Breast epithelium (tissue), 4 donors: ENCODE results near the gene RALGPS1. TPM values are rescaled to one million over a fixed set of nuclear protein-coding genes. Genes with fewer than 3 reads are reported as not detected.

ENCODE experiments used
- DNase-seq, 2 donors: peaks; one replicate each; pipeline ENCODE4 v3.0.0-alpha.2; 2019; ENCODE audit warnings: low spot score in 2 of 2
- H3K27ac ChIP-seq, 2 donors: fragments of 200-600 bp; sonication (generic) in 1 of 2; one replicate each; pipeline ENCODE4 v1.5.1; 2016 to 2019; ENCODE audit warnings: mild to moderate bottlenecking in 1 of 2
- H3K27me3 ChIP-seq, 2 donors: fragments of 200-600 bp; sonication (generic) in 1 of 2; one replicate each; pipeline versions ENCODE4 v1.5.1 to v1.6.0; 2017 to 2019; ENCODE audit warnings: control low read depth in 1 of 2, mild to moderate bottlenecking in 1 of 2
- H3K36me3 ChIP-seq: fragments of 200-600 bp; one replicate; pipeline ENCODE4 v1.5.1; 2019
- H3K4me1 ChIP-seq, 2 donors: fragments of 200-600 bp; sonication (generic); one replicate each; pipeline ENCODE4 v1.5.1; 2016 to 2019; ENCODE audit warnings: control low read depth in 1 of 2
- H3K4me3 ChIP-seq, 3 donors: fragments of 200-600 bp; sonication (generic); 1 replicate in 2 of 3; 2 replicates in 1 of 3; pipeline ENCODE4 v1.5.1; 2016 to 2019; ENCODE audit warnings: mild to moderate bottlenecking in 3 of 3, moderate library complexity in 2 of 3
- H3K9me3 ChIP-seq, 2 donors: fragments of 200-600 bp; sonication (generic) in 1 of 2; one replicate each; pipeline ENCODE4 v1.5.1; 2016 to 2019; ENCODE audit warnings: control low read depth in 1 of 2
- CTCF ChIP-seq, 3 donors: fragments of 450-650 bp; IDR thresholded peaks; one replicate each; pipeline ENCODE4 v1.5.1; 2016 to 2017; ENCODE audit warnings: antibody characterized with exemption in 3 of 3, mild to moderate bottlenecking in 3 of 3, moderate library complexity in 3 of 3
- POLR2A ChIP-seq: fragments of 450-650 bp; IDR thresholded peaks from one replicate; pipeline ENCODE4 v1.6.1; 2016; ENCODE audit warnings: antibody characterized with exemption, mild to moderate bottlenecking, moderate library complexity
- POLR2AphosphoS5 ChIP-seq, 3 donors: sonication (generic); formaldehyde crosslinking; IDR thresholded peaks; one replicate each; pipeline ENCODE4 v1.6.1; 2017; ENCODE audit warnings: antibody characterized with exemption in 3 of 3
- intact Hi-C: fragments of 100-400 bp; cut with DNase I; formaldehyde crosslinking; loops from one replicate; pipeline ENCODE4 v1.15.1; 2023; ENCODE audit warnings: low total_unique reads
- total RNA-seq, 3 donors: library from RNA; depleted of rRNA; stranded (reverse); fragments of >200 nt; gene quantifications; one replicate each; pipeline ENCODE4 v1.1.0, GENCODE V29; 2016

The RALGPS1 gene
- total RNA-seq, 3 donors from 2014 or later = 5.8 to 30.7 (median 15.1) TPM

GRCh38 chr9:127162864-127163365, 248.3 kb downstream of the RALGPS1 start:
- DNase-seq = no peak
- Histone ChIP-seq H3K27ac (no peak overlapping the region), H3K36me3 (no peaks in the 10 kb centered on the region), H3K4me3 (no peak overlapping the region), H3K27me3 (no peaks in the 10 kb centered on the region), H3K4me1 (peaks cover 0 to 4% of the 10 kb centered on the region in 2 donors), H3K9me3 (no peaks in the 10 kb centered on the region)
- intact Hi-C loops = no loop called here
- TF ChIP-seq POLR2A (no peak), POLR2AphosphoS5 (IDR thresholded peaks at IDR 0.05) (no peak), CTCF (IDR thresholded peaks at IDR 0.05) (no peak)

- Histone ChIP-seq H3K4me1 (peaks cover 0 to 4% of the 10 kb centered on the region in 2 donors), H3K9me3 (no peaks in the 10 kb centered on the region), H3K27me3 (no peaks in the 10 kb centered on the region), H3K27ac (no peak overlapping the region), H3K36me3 (no peaks in the 10 kb centered on the region), H3K4me3 (no peak overlapping the region)
- intact Hi-C loops = no loop called here
- no peak for DNase-seq
- TF ChIP-seq POLR2A (no peak), POLR2AphosphoS5 (IDR thresholded peaks at IDR 0.05) (no peak), CTCF (IDR thresholded peaks at IDR 0.05) (no peak)
These were observed 248.8 kb downstream of the RALGPS1 start for GRCh38 chr9:127163409-127163808.

GRCh38 chr9:127165116-127165515, 250.5 kb downstream of the RALGPS1 start:
- DNase-seq = no peak

GRCh38 chr9:127166111-127166510, 251.5 kb downstream of the RALGPS1 start:
- Histone ChIP-seq H3K27me3 (no peaks in the 10 kb centered on the region), H3K27ac (no peak overlapping the region), H3K4me1 (peaks cover 0 to 4% of the 10 kb centered on the region in 2 donors), H3K9me3 (no peaks in the 10 kb centered on the region), H3K36me3 (no peaks in the 10 kb centered on the region), H3K4me3 (no peak overlapping the region)
- no peak for TF ChIP-seq POLR2AphosphoS5 (IDR thresholded peaks at IDR 0.05)
- TF ChIP-seq POLR2A = no peak
- no peak for TF ChIP-seq CTCF (IDR thresholded peaks at IDR 0.05)
- intact Hi-C loops = no loop called here
- no peak for DNase-seq

More at GRCh38 chr9:127165116-127165515, 250.5 kb downstream of the RALGPS1 start:
- no peaks in the 10 kb centered on the region for H3K36me3 ChIP-seq
- TF ChIP-seq POLR2A = no peak
- no peak for TF ChIP-seq POLR2AphosphoS5 (IDR thresholded peaks at IDR 0.05)
- no peak for TF ChIP-seq CTCF (IDR thresholded peaks at IDR 0.05)
- H3K4me1 ChIP-seq = peaks cover 0 to 4% of the 10 kb centered on the region in 2 donors
- H3K9me3 ChIP-seq = no peaks in the 10 kb centered on the region
- intact Hi-C loops = no loop called here
- no peak overlapping the region for H3K27ac ChIP-seq
- H3K4me3 ChIP-seq = no peak overlapping the region
- H3K27me3 ChIP-seq = no peaks in the 10 kb centered on the region

- TF ChIP-seq CTCF (IDR thresholded peaks at IDR 0.05) (no peak), POLR2A (no peak), POLR2AphosphoS5 (IDR thresholded peaks at IDR 0.05) (no peak)
- Histone ChIP-seq H3K9me3 (no peaks in the 10 kb centered on the region), H3K4me3 (no peak overlapping the region), H3K36me3 (no peaks in the 10 kb centered on the region), H3K27me3 (no peaks in the 10 kb centered on the region), H3K27ac (no peak overlapping the region), H3K4me1 (no peaks in the 10 kb centered on the region)
- intact Hi-C loops = no loop called here
- DNase-seq = no peak
These were observed 252.3 kb downstream of the RALGPS1 start for GRCh38 chr9:127166651-127167524.
